DOHH2 (cell line): ENCODE data around the gene ARHGEF26.

Experiments used
- EZH2phosphoT487 ChIP-seq: fragments of 200-600 bp; sonication (generic); IDR thresholded peaks from 2 replicates; pipeline ENCODE4 v1.6.1; 2017; ENCODE audit warnings: borderline replicate concordance, mild to moderate bottlenecking, antibody characterized with exemption, low read length, moderate library complexity, mixed read lengths
- TF ChIP-seq, protein P1 (sequence below): fragments of 200-600 bp; sonication (generic); IDR thresholded peaks from one replicate; pipeline ENCODE4 v1.5.1; 2014; ENCODE audit warnings: antibody characterized with exemption, mild to moderate bottlenecking, low read depth, low read length; ENCODE audit not compliant: poor library complexity, severe bottlenecking

GRCh38 chr3:154176036-154176435 is 54.8 kb downstream of the ARHGEF26 start:
- TF ChIP-seq, protein P1, sequence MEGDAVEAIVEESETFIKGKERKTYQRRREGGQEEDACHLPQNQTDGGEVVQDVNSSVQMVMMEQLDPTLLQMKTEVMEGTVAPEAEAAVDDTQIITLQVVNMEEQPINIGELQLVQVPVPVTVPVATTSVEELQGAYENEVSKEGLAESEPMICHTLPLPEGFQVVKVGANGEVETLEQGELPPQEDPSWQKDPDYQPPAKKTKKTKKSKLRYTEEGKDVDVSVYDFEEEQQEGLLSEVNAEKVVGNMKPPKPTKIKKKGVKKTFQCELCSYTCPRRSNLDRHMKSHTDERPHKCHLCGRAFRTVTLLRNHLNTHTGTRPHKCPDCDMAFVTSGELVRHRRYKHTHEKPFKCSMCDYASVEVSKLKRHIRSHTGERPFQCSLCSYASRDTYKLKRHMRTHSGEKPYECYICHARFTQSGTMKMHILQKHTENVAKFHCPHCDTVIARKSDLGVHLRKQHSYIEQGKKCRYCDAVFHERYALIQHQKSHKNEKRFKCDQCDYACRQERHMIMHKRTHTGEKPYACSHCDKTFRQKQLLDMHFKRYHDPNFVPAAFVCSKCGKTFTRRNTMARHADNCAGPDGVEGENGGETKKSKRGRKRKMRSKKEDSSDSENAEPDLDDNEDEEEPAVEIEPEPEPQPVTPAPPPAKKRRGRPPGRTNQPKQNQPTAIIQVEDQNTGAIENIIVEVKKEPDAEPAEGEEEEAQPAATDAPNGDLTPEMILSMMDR = no peak
- no peak for TF ChIP-seq EZH2phosphoT487
